Vagina (tissue), 2 donors: ENCODE results near the gene STARD4. TPM values are rescaled to one million over a fixed set of nuclear protein-coding genes. Genes with fewer than 3 reads are reported as not detected.

Experiments used
- DNase-seq, 2 donors: peaks; one replicate each; pipeline ENCODE4 v3.0.0-alpha.2; 2017; ENCODE audit errors: extremely low spot score in 2 of 2
- H3K27ac ChIP-seq: fragments of 200-600 bp; sonication (generic); one replicate; pipeline ENCODE4 v1.5.1; 2019
- H3K27me3 ChIP-seq: fragments of 200-600 bp; sonication (generic); one replicate; pipeline ENCODE4 v1.5.1; 2019
- H3K36me3 ChIP-seq, 2 donors: fragments of 200-600 bp; sonication (generic); one replicate each; pipeline ENCODE4 v1.5.1; 2017 to 2019
- H3K4me1 ChIP-seq: fragments of 200-600 bp; sonication (generic); one replicate; pipeline ENCODE4 v1.5.1; 2019
- H3K4me3 ChIP-seq, 2 donors: fragments of 200-600 bp; sonication (generic); 1 replicate in 1 of 2; 2 replicates in 1 of 2; pipeline ENCODE4 v1.5.1; 2016 to 2019
- H3K9me3 ChIP-seq: fragments of 200-600 bp; sonication (generic); one replicate; pipeline ENCODE4 v1.5.1; 2019
- POLR2A ChIP-seq, 2 donors: fragments of 450-650 bp; IDR thresholded peaks; one replicate each; pipeline ENCODE4 v1.6.1; 2017; ENCODE audit warnings: antibody characterized with exemption in 2 of 2, mild to moderate bottlenecking in 2 of 2, moderate library complexity in 2 of 2
- POLR2AphosphoS5 ChIP-seq, 2 donors: sonication (generic); formaldehyde crosslinking; IDR thresholded peaks; one replicate each; pipeline ENCODE4 v1.9.0; 2017; ENCODE audit warnings: antibody characterized with exemption in 2 of 2, mild to moderate bottlenecking in 2 of 2, low read depth in 1 of 2; ENCODE audit not compliant: insufficient read depth in 1 of 2
- intact Hi-C: fragments of 100-400 bp; cut with DNase I; formaldehyde crosslinking; loops from one replicate; pipeline ENCODE4 v1.15.1; 2023
- total RNA-seq: library from RNA; depleted of rRNA; stranded (reverse); fragments of >200 nt; gene quantifications from one replicate; pipeline ENCODE4 v1.2.3, GENCODE V29; 2016
- TF ChIP-seq, protein P1 (sequence below), 3 experiments: fragments of 450-650 bp in 2 of 3; fragments of 200-600 bp in 1 of 3; sonication (generic) in 1 of 3; IDR thresholded peaks; one replicate each; pipeline ENCODE4 v1.5.1; 2017 to 2019; ENCODE audit warnings: antibody characterized with exemption in 3 of 3, mild to moderate bottlenecking in 2 of 3, moderate library complexity in 2 of 3

The STARD4 gene
- total RNA-seq, 1 donor from 2014 or later, result 18.9 TPM

DNA sequence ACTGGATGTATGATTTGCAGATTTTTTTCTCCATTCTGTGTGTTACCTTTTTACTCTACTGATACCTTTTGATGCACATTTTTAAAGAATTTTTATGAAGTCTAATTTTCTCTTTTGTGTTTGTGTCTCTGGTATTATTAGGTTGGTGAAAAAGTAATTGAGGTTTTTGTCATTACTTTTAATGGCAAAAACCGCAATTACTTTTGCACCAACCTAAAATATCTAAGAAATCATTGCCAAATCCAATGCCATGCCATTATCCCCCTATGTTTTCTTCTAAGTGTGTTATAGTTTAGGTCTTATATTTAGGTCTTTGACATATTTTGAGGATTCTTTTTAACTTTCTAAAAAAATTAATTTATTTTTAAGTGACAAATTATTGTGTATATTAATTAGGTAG lies 43.4 kb upstream of the STARD4 start:
- Histone ChIP-seq H3K27me3 (no peaks in the 10 kb centered on the region), H3K4me3 (no peak overlapping the region), H3K36me3 (no peaks in the 10 kb centered on the region), H3K27ac (no peak overlapping the region), H3K4me1 (no peaks in the 10 kb centered on the region), H3K9me3 (no peaks in the 10 kb centered on the region)
- no peak for TF ChIP-seq POLR2A (IDR thresholded peaks at IDR 0.05)
- TF ChIP-seq POLR2AphosphoS5 (IDR thresholded peaks at IDR 0.05; ENCODE audit: insufficient read depth in 1 of 2, low read depth in 1 of 2), result no peak
- TF ChIP-seq, protein P1, sequence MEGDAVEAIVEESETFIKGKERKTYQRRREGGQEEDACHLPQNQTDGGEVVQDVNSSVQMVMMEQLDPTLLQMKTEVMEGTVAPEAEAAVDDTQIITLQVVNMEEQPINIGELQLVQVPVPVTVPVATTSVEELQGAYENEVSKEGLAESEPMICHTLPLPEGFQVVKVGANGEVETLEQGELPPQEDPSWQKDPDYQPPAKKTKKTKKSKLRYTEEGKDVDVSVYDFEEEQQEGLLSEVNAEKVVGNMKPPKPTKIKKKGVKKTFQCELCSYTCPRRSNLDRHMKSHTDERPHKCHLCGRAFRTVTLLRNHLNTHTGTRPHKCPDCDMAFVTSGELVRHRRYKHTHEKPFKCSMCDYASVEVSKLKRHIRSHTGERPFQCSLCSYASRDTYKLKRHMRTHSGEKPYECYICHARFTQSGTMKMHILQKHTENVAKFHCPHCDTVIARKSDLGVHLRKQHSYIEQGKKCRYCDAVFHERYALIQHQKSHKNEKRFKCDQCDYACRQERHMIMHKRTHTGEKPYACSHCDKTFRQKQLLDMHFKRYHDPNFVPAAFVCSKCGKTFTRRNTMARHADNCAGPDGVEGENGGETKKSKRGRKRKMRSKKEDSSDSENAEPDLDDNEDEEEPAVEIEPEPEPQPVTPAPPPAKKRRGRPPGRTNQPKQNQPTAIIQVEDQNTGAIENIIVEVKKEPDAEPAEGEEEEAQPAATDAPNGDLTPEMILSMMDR (IDR thresholded peaks at IDR 0.05), result no peak
- DNase-seq, result no peak
- intact Hi-C loops, result no loop called here

DNA sequence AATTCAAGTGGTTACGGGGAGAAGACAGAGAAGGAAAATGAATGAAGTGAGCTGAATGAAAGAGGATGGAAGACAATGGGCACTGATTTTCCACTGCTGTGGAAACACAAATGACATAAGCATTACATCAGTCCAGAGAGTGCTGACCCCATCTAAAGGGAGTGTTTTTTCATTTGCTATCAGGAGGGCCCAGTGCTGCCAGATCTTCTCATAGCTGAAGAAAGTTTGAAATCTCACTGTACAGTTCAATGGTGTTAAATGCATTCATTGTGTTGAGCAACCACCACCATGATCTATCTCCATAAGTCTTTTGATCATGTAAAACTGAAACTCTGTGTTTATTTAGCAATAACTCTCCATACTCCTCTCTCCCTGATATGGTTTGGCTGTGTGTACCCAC lies 41.5 kb upstream of the STARD4 start:
- no peaks in the 10 kb centered on the region for H3K27me3 ChIP-seq
- H3K9me3 ChIP-seq, result no peaks in the 10 kb centered on the region
- TF ChIP-seq POLR2A (IDR thresholded peaks at IDR 0.05) (no peak), POLR2AphosphoS5 (IDR thresholded peaks at IDR 0.05; ENCODE audit: insufficient read depth in 1 of 2, low read depth in 1 of 2) (no peak)
- TF ChIP-seq, protein P1 (IDR thresholded peaks at IDR 0.05), result no peak
- H3K4me1 ChIP-seq, result no peaks in the 10 kb centered on the region
- DNase-seq, result no peak
- no peaks in the 10 kb centered on the region for H3K36me3 ChIP-seq
- no peak overlapping the region for H3K4me3 ChIP-seq
- H3K27ac ChIP-seq, result no peak overlapping the region
- intact Hi-C loops, result loop anchor here (5.0 kb wide), 1 partner anchor 608 kb away; no protein-coding TSS in a partner anchor

DNA sequence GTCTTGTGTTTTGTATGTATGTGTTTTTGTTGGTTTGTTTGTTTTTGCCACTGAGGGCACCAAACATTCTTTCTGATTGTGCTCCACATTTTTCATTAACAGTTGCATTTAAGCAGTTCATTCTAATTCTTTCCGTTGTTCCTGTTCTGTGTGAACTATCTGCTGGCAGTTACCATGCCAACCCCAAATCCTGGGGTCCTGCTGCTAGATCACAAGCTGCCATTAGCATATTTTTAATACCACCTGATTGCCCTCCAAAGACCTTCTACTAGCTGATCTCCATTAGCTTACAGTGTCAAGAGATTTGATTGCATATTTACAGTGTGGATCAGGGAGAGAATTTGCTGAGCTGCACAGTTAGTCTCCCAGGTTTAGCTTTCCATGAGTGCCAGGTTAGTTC lies 40.6 kb upstream of the STARD4 start:
- intact Hi-C loops, result loop anchor here (5.0 kb wide), 1 partner anchor 609 kb away; no protein-coding TSS in a partner anchor
- no peak for DNase-seq
- Histone ChIP-seq H3K4me3 (no peak overlapping the region), H3K27me3 (no peaks in the 10 kb centered on the region), H3K9me3 (no peaks in the 10 kb centered on the region), H3K36me3 (no peaks in the 10 kb centered on the region), H3K4me1 (no peaks in the 10 kb centered on the region), H3K27ac (no peak overlapping the region)
- TF ChIP-seq POLR2AphosphoS5 (IDR thresholded peaks at IDR 0.05; ENCODE audit: insufficient read depth in 1 of 2, low read depth in 1 of 2) (no peak), POLR2A (IDR thresholded peaks at IDR 0.05) (no peak)
- TF ChIP-seq, protein P1 (IDR thresholded peaks at IDR 0.05), result no peak

DNA sequence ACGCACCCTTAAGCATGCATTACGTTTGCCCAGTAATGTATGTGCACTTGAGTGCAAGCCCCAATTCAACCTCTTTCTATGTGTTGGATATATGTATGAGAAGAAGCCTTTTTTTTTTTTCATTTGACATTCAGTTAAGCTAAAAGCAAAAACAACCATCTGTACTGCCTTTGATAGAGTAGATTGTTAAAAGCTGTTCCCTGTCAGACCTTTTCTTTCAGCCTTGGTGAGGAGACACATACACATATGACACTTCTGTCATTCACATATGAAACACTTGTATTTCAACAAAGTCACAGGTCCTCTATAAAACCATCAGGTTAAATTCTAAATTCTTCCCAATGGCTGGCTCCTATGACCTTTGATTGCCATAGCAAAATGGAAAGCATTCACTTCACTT lies 40.2 kb upstream of the STARD4 start:
- no peaks in the 10 kb centered on the region for H3K9me3 ChIP-seq
- intact Hi-C loops, result loop anchor here (5.0 kb wide), 1 partner anchor 610 kb away; no protein-coding TSS in a partner anchor

More for the DNA sequence above, 40.2 kb upstream of the STARD4 start:
- DNase-seq, result no peak
- Histone ChIP-seq H3K27me3 (no peaks in the 10 kb centered on the region), H3K4me3 (no peak overlapping the region), H3K27ac (no peak overlapping the region), H3K36me3 (no peaks in the 10 kb centered on the region), H3K4me1 (no peaks in the 10 kb centered on the region)
- TF ChIP-seq, protein P1 (IDR thresholded peaks at IDR 0.05), result no peak
- no peak for TF ChIP-seq POLR2A (IDR thresholded peaks at IDR 0.05)
- no peak for TF ChIP-seq POLR2AphosphoS5 (IDR thresholded peaks at IDR 0.05; ENCODE audit: insufficient read depth in 1 of 2, low read depth in 1 of 2)
